HG02981 (cell line): ENCODE results near the gene CD302.
"Not testable (repeated sequence)": the region's sequence is repeated elsewhere in the genome, so short reads cannot be mapped to it uniquely, and the experiment has no call there.

Experiments
- ATAC-seq: cut with Tn5 transposase; IDR thresholded peaks from one replicate; pipeline ENCODE4 v1.9.1; 2021; ENCODE audit warnings: mild to moderate bottlenecking, moderate library complexity; ENCODE audit not compliant: unreplicated experiment

The CD302 gene

GRCh38 chr2:159755014-159755413, 43.0 kb downstream of the CD302 start:
- no peak for ATAC-seq

- ATAC-seq, result no peak
These were observed 44.2 kb downstream of the CD302 start for GRCh38 chr2:159753797-159754196.

- ATAC-seq, result no peak
These were observed 47.1 kb downstream of the CD302 start for GRCh38 chr2:159750873-159751272.

- ATAC-seq, result no peak
These were observed 49.9 kb downstream of the CD302 start for GRCh38 chr2:159748089-159748488.

GRCh38 chr2:159745237-159745636, 52.8 kb downstream of the CD302 start:
- ATAC-seq, result not testable (repeated sequence)

GRCh38 chr2:159744363-159744762, 53.6 kb downstream of the CD302 start:
- no peak for ATAC-seq

GRCh38 chr2:159742846-159743245, 55.2 kb downstream of the CD302 start:
- ATAC-seq, result no peak

GRCh38 chr2:159738509-159739390, 59.3 kb downstream of the CD302 start:
- ATAC-seq, result no peak

- no peak for ATAC-seq
These were observed 60.1 kb downstream of the CD302 start for GRCh38 chr2:159737917-159738296.

GRCh38 chr2:159737292-159737916, 60.6 kb downstream of the CD302 start:
- no peak for ATAC-seq

- ATAC-seq, result no peak
These were observed 62.0 kb downstream of the CD302 start for GRCh38 chr2:159736048-159736447.

GRCh38 chr2:159735648-159736047, 62.4 kb downstream of the CD302 start:
- ATAC-seq, result no peak

GRCh38 chr2:159728629-159729028, 69.4 kb downstream of the CD302 start:
- ATAC-seq, result no peak

- ATAC-seq, result no peak
These were observed 72.3 kb downstream of the CD302 start for GRCh38 chr2:159725713-159726112.

- not testable (repeated sequence) for ATAC-seq
These were observed 73.0 kb downstream of the CD302 start for GRCh38 chr2:159724795-159725572.

GRCh38 chr2:159722580-159722979, 75.4 kb downstream of the CD302 start:
- no peak for ATAC-seq

- ATAC-seq, result no peak
These were observed 77.3 kb downstream of the CD302 start for GRCh38 chr2:159720676-159721075.
